GM12891 (cell line): ENCODE results near the gene OSBPL6.

Experiments
- POLR2A ChIP-seq: IDR thresholded peaks from 2 replicates; pipeline ENCODE4 v1.6.1; 2011; ENCODE audit warnings: low read depth, low read length, control low read depth
- POLR2AphosphoS5 ChIP-seq: IDR thresholded peaks from 2 replicates; pipeline ENCODE4 v1.6.1; 2011; ENCODE audit warnings: low read depth, low read length, control low read depth
- TAF1 ChIP-seq: IDR thresholded peaks from 2 replicates; pipeline ENCODE4 v1.6.1; 2011; ENCODE audit warnings: low read depth, low read length, control low read depth

DNA sequence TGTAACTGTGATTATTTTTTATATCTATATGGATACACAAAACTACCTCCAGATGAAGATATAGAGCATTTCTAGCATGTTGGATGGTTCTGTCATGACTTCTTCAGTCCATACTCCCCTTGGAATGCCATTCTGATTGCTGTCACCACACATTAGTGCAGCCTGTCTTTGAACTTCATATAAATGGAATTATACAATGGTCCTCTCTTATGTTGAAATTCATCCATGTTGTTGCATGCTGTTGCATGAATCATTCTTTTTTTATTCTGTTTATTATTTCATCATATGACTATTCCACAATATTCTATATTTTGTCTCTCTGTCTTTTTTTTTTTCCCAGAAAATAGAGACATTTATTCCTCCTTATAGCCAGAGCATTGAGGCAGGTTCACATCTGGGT lies 74.1 kb downstream of the OSBPL6 start:
- TF ChIP-seq POLR2A (no peak), POLR2AphosphoS5 (no peak), TAF1 (no peak)
